Ectodermal cell (in vitro differentiated cells): ENCODE results near the gene GPR108.
"Not testable (repeated sequence)": the region's sequence is repeated elsewhere in the genome, so short reads cannot be mapped to it uniquely, and the experiment has no call there.

Source experiments
- H3K27ac ChIP-seq: 2 replicates; pipeline ENCODE4 v1.7.0; 2013; ENCODE audit warnings: mild to moderate bottlenecking, low read depth, low read length; ENCODE audit not compliant: insufficient read depth, poor library complexity, severe bottlenecking
- H3K27me3 ChIP-seq: 2 replicates; pipeline ENCODE4 v1.7.0; 2013; ENCODE audit warnings: mild to moderate bottlenecking, low read length; ENCODE audit not compliant: insufficient read depth, control insufficient read depth, poor library complexity, severe bottlenecking
- H3K36me3 ChIP-seq: one replicate; pipeline ENCODE4 v1.7.0; 2013; ENCODE audit warnings: low read length; ENCODE audit not compliant: control insufficient read depth, insufficient read depth
- H3K4me1 ChIP-seq: one replicate; pipeline ENCODE4 v1.7.0; 2013; ENCODE audit warnings: low read length; ENCODE audit not compliant: control insufficient read depth, insufficient read depth
- H3K4me3 ChIP-seq: 2 replicates; pipeline ENCODE4 v1.7.0; 2013; ENCODE audit warnings: low read depth, low read length, control low read depth; ENCODE audit not compliant: insufficient read depth
- H3K9me3 ChIP-seq: 2 replicates; pipeline ENCODE4 v1.7.0; 2013; ENCODE audit warnings: mild to moderate bottlenecking, low read length, moderate library complexity; ENCODE audit not compliant: control insufficient read depth
- WGBS, 2 experiments: methylation state at CpG; one replicate each; pipeline ENCODE4 v1.1.7; 2013; ENCODE audit warnings: missing lambda C conversion rate in 2 of 2; 5-methylcytosine and 5-hydroxymethylcytosine counted together

The GPR108 gene

GRCh38 chr19:6761053-6761676, 23.8 kb upstream of the GPR108 start:
- no peaks in the 10 kb centered on the region for H3K4me1 ChIP-seq
- H3K27ac ChIP-seq, result no peak overlapping the region
- 86 to 93% methylated on average over 4 of the region's 4 CpGs for WGBS, 2 experiments
- peaks cover 5% of the 10 kb centered on the region for H3K27me3 ChIP-seq
- H3K4me3 ChIP-seq, result no peak overlapping the region
- H3K9me3 ChIP-seq, result no peaks in the 10 kb centered on the region
- no peaks in the 10 kb centered on the region for H3K36me3 ChIP-seq

GRCh38 chr19:6760606-6761005, 23.2 kb upstream of the GPR108 start:
- 97% methylated on average over 17 of the region's 17 CpGs for WGBS, 2 experiments

DNA sequence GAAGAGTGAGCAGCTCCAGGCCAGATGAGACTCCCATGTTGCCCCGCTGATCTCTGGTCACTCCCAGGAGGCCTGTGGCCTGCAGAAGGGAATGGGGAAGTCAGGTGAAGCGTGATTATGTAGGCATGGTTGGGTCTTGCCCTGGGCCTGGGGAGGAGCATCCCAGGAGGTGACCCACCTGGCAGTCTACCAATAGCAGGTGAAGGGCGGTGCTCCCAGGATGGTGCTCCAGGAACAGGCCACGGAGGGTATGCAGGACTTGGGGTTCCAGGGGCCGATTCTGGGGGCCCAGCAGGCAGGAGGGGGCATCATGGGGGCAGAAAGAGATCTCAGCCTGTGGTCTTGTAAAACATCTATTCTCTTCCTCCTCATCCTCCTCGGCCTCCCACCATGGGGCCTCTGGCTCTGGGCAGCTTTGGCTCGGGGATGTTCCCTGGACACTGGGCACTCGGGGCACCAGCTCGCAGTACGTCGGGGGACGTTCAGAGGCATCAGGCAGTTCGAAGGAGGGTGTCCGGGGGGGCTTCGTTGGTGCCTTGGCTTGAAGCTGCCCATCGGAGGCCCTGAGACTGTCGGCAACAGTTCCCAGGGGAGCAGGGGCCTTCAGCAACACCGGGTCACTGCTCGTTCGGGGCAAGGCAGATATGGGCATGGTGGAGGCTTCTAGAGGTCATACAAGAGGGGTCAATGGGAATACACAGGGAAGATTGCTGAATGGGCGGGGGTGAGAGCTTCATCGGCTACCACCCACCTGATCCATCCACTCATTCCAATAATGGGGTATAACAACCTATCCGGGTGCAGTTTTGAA, 17.5 kb upstream of the GPR108 start:
- Histone ChIP-seq H3K27ac (no peak overlapping the region), H3K36me3 (peaks cover 14% of the 10 kb centered on the region), H3K9me3 (no peaks in the 10 kb centered on the region), H3K27me3 (no peaks in the 10 kb centered on the region), H3K4me3 (no peak overlapping the region), H3K4me1 (no peaks in the 10 kb centered on the region)
- 95 to 97% methylated on average over 22 of the region's 23 CpGs for WGBS, 2 experiments

More at GRCh38 chr19:6760606-6761005, 23.2 kb upstream of the GPR108 start:
- Histone ChIP-seq H3K4me3 (no peak overlapping the region), H3K9me3 (no peaks in the 10 kb centered on the region), H3K36me3 (no peaks in the 10 kb centered on the region), H3K27ac (no peak overlapping the region), H3K4me1 (no peaks in the 10 kb centered on the region), H3K27me3 (no peaks in the 10 kb centered on the region)

DNA sequence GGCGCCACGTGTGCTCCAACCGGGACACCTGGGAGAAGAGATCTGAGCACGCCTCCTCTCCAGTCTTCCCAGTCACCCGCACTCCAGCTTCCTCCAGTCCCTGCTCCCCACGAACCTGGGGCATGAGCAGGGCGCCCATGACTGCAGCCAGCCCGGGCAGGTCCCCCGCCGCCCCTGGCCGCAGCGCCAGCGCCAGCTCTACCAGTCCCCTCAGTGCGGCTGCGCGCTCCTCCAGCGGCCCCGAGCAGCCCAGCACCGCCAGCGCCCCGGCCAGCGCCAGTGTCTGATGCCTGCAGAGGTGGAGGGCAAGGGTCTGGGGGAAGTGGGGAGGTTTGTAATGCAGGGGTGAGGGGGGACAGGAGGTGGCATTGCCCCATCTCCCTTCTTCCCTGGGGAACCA, 16.8 kb upstream of the GPR108 start:
- no peak overlapping the region for H3K4me3 ChIP-seq

DNA sequence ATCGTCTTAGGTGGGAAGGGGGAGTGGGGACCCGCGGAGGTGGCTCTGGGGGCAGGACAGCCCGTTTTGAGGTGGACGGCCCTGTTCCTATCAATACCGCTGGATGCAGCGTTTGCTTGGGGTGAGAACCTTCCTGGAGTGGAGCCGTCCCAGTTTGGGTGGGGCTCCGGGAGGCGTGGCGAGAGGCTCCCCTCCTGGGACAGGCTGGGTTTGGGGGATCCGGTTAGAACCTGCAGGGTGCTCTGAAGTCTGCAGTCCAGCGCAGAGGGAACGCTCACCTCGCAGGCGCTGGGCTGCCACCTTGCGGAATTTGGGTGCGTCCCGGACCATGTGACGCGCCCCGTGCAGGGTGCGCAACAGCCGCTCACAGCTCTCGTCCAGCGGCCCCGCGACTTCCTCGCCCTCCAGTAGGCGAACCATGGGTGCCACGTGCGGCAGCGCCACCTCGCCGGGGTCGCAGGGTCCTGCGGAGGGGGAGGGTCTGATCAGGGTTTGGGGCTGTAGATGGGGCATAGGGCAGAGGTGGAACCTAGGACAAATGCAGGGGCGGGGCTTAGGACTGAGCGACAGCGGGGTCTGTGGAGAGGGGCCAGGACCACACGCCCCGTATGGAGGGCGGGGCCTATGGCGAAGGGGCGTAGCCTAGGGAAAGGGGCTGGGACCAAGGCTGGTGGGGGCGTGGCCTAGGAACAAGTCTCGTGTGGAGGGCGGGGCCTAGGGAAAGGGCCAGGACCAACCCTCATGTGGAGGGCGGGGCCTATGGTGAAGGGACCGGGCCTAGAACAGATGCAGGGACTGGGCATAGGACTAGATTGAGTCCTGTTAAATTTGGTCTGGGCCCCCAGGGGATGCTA, 16.0 kb upstream of the GPR108 start:
- no peak overlapping the region for H3K27ac ChIP-seq
- peaks cover 23% of the 10 kb centered on the region for H3K36me3 ChIP-seq
- no peaks in the 10 kb centered on the region for H3K4me1 ChIP-seq
- no peaks in the 10 kb centered on the region for H3K27me3 ChIP-seq
- H3K9me3 ChIP-seq, result no peaks in the 10 kb centered on the region
- no peak overlapping the region for H3K4me3 ChIP-seq
- WGBS, 2 experiments, result 73 to 77% methylated on average over 50 of the region's 50 CpGs

More for the DNA sequence above, 16.8 kb upstream of the GPR108 start:
- WGBS, 2 experiments, result 95 to 97% methylated on average over 22 of the region's 22 CpGs
- H3K27me3 ChIP-seq, result no peaks in the 10 kb centered on the region
- H3K27ac ChIP-seq, result no peak overlapping the region
- H3K4me1 ChIP-seq, result no peaks in the 10 kb centered on the region
- H3K36me3 ChIP-seq, result peaks cover 22% of the 10 kb centered on the region
- no peaks in the 10 kb centered on the region for H3K9me3 ChIP-seq

DNA sequence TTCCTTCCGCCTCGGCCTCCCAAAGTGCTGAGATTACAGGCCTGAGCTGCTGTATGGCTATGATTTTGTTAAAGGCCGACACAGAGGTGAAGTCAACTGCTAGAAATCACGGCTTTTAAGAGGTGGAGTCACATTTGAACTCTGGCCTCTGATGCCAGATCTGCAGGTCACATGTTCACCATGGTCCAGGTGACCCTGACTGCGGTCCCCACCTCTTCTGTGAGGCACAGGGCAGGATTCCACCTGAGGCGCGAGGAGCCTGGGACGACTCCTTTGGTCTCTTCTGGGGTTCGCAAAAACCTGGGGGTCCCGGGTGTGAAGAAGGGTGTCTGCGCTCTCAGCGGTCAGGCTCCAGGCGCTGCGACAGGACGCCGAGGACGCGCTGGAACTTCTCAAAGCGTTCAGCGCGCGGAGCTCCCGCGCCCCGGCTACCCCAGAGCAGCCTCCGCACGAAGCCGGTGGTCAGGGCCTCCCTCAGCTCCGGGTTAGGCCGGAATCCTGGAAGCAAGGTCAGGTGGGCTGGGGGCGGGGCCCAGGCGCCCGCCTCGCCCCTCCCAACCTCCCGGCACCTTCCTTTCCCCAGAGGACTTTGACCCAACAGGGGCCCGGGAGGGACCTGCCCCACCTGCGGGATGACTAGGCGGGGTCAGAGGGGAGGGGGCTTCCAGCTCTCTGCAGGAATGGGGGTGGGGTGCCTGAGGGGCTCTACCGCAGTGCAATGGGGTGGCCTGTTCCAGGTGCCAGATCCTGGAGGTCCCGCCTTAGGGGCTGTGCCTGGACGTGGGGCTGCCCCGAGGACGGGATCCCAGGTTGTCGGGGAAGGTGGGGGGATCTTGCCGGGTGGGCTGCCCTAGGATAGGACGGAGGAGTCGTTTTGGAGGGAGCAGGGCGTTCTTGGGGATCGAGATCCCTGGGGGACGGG, 15.1 kb upstream of the GPR108 start:
- Histone ChIP-seq H3K4me1 (no peaks in the 10 kb centered on the region), H3K4me3 (no peak overlapping the region), H3K9me3 (no peaks in the 10 kb centered on the region), H3K36me3 (peaks cover 27% of the 10 kb centered on the region), H3K27me3 (no peaks in the 10 kb centered on the region), H3K27ac (no peak overlapping the region)
- 73 to 75% methylated on average over 50 of the region's 50 CpGs for WGBS, 2 experiments

- Histone ChIP-seq H3K4me3 (no peak overlapping the region), H3K4me1 (no peaks in the 10 kb centered on the region), H3K27me3 (no peaks in the 10 kb centered on the region), H3K9me3 (no peaks in the 10 kb centered on the region), H3K27ac (no peak overlapping the region), H3K36me3 (peaks cover 37% of the 10 kb centered on the region)
- WGBS, 2 experiments, result 93 to 97% methylated on average over 16 of the region's 16 CpGs
Measured at GRCh38 chr19:6751189-6751588, 13.8 kb upstream of the GPR108 start.

DNA sequence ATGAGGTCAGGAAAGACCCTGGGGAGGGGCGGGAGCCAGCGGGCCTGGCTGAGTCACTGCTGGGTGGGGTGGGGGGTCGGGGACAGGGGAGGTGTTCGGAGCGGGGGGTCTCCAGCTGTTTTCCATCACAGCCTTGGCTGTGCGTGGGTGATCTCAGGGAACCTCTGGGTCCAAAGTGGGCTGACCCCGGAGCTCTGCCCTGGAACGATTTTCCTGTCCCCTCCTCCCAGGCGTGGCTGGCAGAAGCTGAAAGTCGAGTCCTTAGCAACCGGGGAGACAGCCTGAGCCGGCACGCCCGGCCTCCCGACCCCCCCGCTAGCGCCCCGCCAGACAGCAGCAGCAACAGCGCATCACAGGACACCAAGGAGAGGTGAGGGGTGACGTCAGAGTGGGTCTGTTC, 12.7 kb upstream of the GPR108 start:
- peaks cover 6% of the 10 kb centered on the region for H3K4me1 ChIP-seq
- H3K36me3 ChIP-seq, result peaks cover 40% of the 10 kb centered on the region
- H3K9me3 ChIP-seq, result no peaks in the 10 kb centered on the region
- no peak overlapping the region for H3K4me3 ChIP-seq
- 95 to 96% methylated on average over 20 of the region's 20 CpGs for WGBS, 2 experiments
- no peak overlapping the region for H3K27ac ChIP-seq
- H3K27me3 ChIP-seq, result no peaks in the 10 kb centered on the region

DNA sequence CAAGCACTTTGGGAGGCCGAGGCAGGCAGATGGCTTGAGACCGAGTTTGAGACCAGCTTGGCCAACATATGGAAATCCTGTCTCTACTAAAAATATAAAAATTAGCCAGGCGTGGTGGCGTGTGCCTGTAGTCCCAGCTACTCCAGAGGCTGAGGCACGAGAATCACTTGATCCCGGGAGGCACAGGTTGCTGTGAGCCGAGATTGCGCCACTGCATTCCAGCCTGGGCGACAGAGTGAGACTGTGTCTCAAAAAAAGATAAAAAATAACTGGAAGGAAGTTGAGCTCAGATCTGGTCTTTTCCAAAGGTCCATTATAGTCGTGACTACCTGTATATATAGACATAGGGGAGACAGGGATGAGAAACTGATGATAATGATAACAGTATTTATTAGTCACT, 11.2 kb upstream of the GPR108 start:
- H3K4me1 ChIP-seq, result peaks cover 20% of the 10 kb centered on the region
- H3K27ac ChIP-seq, H3K9me3 ChIP-seq, H3K4me3 ChIP-seq, H3K27me3 ChIP-seq: not testable (repeated sequence)
- WGBS, 2 experiments, result 94 to 96% methylated on average over 10 of the region's 10 CpGs
- H3K36me3 ChIP-seq, result peaks cover 40% of the 10 kb centered on the region
